Liver (tissue), 3 donors: ENCODE measurements around the gene REXO1.

ENCODE experiments used
- CTCF ChIP-seq: fragments of 150-350 bp; IDR thresholded peaks from 2 replicates; pipeline ENCODE4 v1.5.1; 2017; ENCODE audit warnings: improper control_type of control experiment, low read depth, low read length; ENCODE audit not compliant: missing input control
- GABPA ChIP-seq, 2 donors: IDR thresholded peaks in 1 of 2; conservative IDR thresholded peaks in 1 of 2; 2 replicates each; pipeline ENCODE4 v1.6.1; 2016; ENCODE audit warnings: antibody characterized with exemption in 2 of 2, mild to moderate bottlenecking in 1 of 2, moderate library complexity in 1 of 2
- JUND ChIP-seq, 2 donors: IDR thresholded peaks; 2 replicates each; pipeline ENCODE4 v1.6.1; 2016; ENCODE audit warnings: antibody characterized with exemption in 2 of 2
- MAX ChIP-seq: IDR thresholded peaks from 2 replicates; pipeline ENCODE4 v1.6.1; 2016; ENCODE audit warnings: antibody characterized with exemption
- REST ChIP-seq: IDR thresholded peaks from 2 replicates; pipeline ENCODE4 v1.6.1; 2016; ENCODE audit warnings: antibody characterized with exemption, mild to moderate bottlenecking
- donor health status: healthy.
- donor health status: healthy.

DNA sequence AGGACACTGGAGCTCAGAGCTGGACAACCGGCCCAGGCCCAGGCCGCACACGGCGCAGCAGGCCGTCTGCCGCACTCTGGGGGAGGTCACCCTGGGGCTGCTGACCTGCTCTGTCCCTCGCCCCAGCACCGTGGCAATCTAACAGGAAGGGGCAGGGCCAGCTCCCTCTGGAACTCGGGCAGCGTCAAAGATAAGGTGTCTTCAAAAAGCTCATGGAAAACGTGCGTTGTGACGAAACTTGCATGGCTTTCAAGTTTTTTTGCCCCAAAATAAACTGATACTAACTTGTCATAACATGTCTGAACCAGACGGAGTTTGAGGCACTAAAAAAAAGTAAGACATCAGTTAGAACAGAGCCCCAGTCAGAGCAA, 24.0 kb downstream of the REXO1 start:
- no peak for TF ChIP-seq CTCF
- no peak for TF ChIP-seq GABPA (IDR thresholded peaks at IDR 0.05 in 1 of 2, conservative IDR thresholded peaks at IDR 0.05 in 1 of 2)
- no peak for TF ChIP-seq REST
- no peak for TF ChIP-seq MAX
- no peak for TF ChIP-seq JUND (IDR thresholded peaks at IDR 0.05)
